Tibial nerve (tissue), 4 donors: ENCODE results near the gene ENDOV.

ENCODE experiments used
- CTCF ChIP-seq, 5 experiments: fragments of 200-600 bp in 3 of 5; fragments of 450-650 bp in 2 of 5; sonication (generic) in 3 of 5; IDR thresholded peaks; one replicate each; pipeline ENCODE4 v1.5.1; 2016 to 2019; ENCODE audit warnings: antibody characterized with exemption in 5 of 5, mild to moderate bottlenecking in 3 of 5, moderate library complexity in 2 of 5
- EP300 ChIP-seq, 2 donors: sonication (generic); formaldehyde crosslinking; IDR thresholded peaks; one replicate each; pipeline ENCODE4 v1.6.1; 2017; ENCODE audit warnings: antibody characterized with exemption in 2 of 2, mild to moderate bottlenecking in 1 of 2
- POLR2A ChIP-seq, 2 donors: fragments of 450-650 bp; IDR thresholded peaks; one replicate each; pipeline ENCODE4 v1.6.1; 2017; ENCODE audit warnings: antibody characterized with exemption in 2 of 2, mild to moderate bottlenecking in 2 of 2, moderate library complexity in 2 of 2

GRCh38 chr17:80430446-80431245 lies 15.7 kb downstream of the ENDOV start:
- TF ChIP-seq CTCF (IDR thresholded peaks at IDR 0.05) (no peak), POLR2A (IDR thresholded peaks at IDR 0.05) (no peak), EP300 (IDR thresholded peaks at IDR 0.05) (no peak)
